ENCODE data around the gene RASGEF1B. TPM values are rescaled to one million over a fixed set of nuclear protein-coding genes. Genes with fewer than 3 reads are reported as not detected.

Gene RASGEF1B
- total and polyA plus RNA-seq, 9 of the 15 experiments (the other 6 are each of a cell fraction or from before 2014, with no cell fraction given): 0.04 to 0.57 (median 0.22) TPM

GRCh38 chr4:81421346-81422218 lies 50.1 kb downstream of the RASGEF1B start (continued):
- no peak for TF ChIP-seq ZNF449 (CRISPR knock-in tag; IDR thresholded peaks at IDR 0.05)
- TF ChIP-seq ZNF75A (CRISPR knock-in tag; IDR thresholded peaks at IDR 0.05): no peak
- TF ChIP-seq SRSF9 (IDR thresholded peaks at IDR 0.05; ENCODE audit: borderline replicate concordance, low read depth, low read length): no peak
- peak; percentile 89 for TF ChIP-seq POLR2AphosphoS5 (IDR thresholded peaks at IDR 0.05; ENCODE audit: control insufficient read depth, insufficient read depth, low read depth, low read length)
- TF ChIP-seq ZNF41 (CRISPR knock-in tag; conservative IDR thresholded peaks at IDR 0.05): no peak
- no peak; the same call in 1 of the 2 replicates for TF ChIP-seq ZNF134 (CRISPR knock-in tag; conservative IDR thresholded peaks at IDR 0.05)
- TF ChIP-seq RBBP5 (IDR thresholded peaks at IDR 0.05; ENCODE audit: borderline replicate concordance, insufficient read depth, low read length, poor library complexity, severe bottlenecking): peak; percentile 40
- no peak for TF ChIP-seq ARID2 (IDR thresholded peaks at IDR 0.05)
- no peak for TF ChIP-seq ZNF696 (CRISPR knock-in tag; conservative IDR thresholded peaks at IDR 0.05)
- no peak for TF ChIP-seq KLF13 (tag; IDR thresholded peaks at IDR 0.05; ENCODE audit: borderline replicate concordance, low read depth)
- TF ChIP-seq RBM39 (optimal IDR thresholded peaks at IDR 0.05; ENCODE audit: low read depth, low read length): no peak
- no peak for TF ChIP-seq RBM25 (IDR thresholded peaks at IDR 0.05; ENCODE audit: low read depth, low read length, severe bottlenecking)
- TF ChIP-seq STAT5A (IDR thresholded peaks at IDR 0.05; ENCODE audit: borderline replicate concordance, low read length): peak; percentile 89
- peak; percentile 58 for TF ChIP-seq EP400 (IDR thresholded peaks at IDR 0.05)
- TF ChIP-seq ZNF121 (CRISPR knock-in tag; conservative IDR thresholded peaks at IDR 0.05): no peak
- TF ChIP-seq ZNF224 (CRISPR knock-in tag; IDR thresholded peaks at IDR 0.05): no peak
- TF ChIP-seq SNIP1 (IDR thresholded peaks at IDR 0.05; ENCODE audit: low read depth): no peak
- TF ChIP-seq NFE2 (IDR thresholded peaks at IDR 0.05; ENCODE audit: low read depth): peak; percentile 98
- TF ChIP-seq TAL1 (IDR thresholded peaks at IDR 0.05): peak; percentile 89
- TF ChIP-seq, protein P1, sequence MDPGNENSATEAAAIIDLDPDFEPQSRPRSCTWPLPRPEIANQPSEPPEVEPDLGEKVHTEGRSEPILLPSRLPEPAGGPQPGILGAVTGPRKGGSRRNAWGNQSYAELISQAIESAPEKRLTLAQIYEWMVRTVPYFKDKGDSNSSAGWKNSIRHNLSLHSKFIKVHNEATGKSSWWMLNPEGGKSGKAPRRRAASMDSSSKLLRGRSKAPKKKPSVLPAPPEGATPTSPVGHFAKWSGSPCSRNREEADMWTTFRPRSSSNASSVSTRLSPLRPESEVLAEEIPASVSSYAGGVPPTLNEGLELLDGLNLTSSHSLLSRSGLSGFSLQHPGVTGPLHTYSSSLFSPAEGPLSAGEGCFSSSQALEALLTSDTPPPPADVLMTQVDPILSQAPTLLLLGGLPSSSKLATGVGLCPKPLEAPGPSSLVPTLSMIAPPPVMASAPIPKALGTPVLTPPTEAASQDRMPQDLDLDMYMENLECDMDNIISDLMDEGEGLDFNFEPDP (CRISPR knock-in tag; IDR thresholded peaks at IDR 0.05): no peak
- no peak for TF ChIP-seq FUS (optimal IDR thresholded peaks at IDR 0.05; ENCODE audit: low read depth, low read length)
- TF ChIP-seq ZNF707 (CRISPR knock-in tag; conservative IDR thresholded peaks at IDR 0.05): no peak
- no peak for TF ChIP-seq THAP7 (CRISPR knock-in tag; IDR thresholded peaks at IDR 0.05)

All from K562 (cell line).